ENCODE data around the gene SVEP1. TPM values are rescaled to one million over a fixed set of nuclear protein-coding genes. Genes with fewer than 3 reads are reported as not detected.
"Not testable (repeated sequence)": the region's sequence is repeated elsewhere in the genome, so short reads cannot be mapped to it uniquely, and the experiment has no call there.

SVEP1 gene
- total RNA-seq, 1 experiment from 2014 or later, result not detected

DNA sequence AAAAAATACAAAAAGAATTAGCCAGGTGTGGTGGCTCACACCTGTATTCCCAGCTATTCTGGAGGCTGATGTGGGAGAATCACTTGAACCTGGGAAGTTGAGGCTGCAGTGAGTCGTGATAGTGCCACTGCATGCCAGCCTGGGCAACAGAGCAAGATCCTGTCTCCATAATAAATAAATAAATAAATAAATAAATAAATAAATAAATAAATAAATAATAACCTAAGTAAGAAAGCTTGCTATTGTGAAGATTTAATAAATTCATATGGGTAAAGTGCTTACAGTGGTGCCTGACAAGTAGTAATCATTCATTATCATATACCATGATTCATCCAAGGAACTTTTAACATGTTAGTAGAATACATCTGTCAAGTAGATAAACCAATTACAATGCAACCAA lies 13.4 kb downstream of the SVEP1 start:
- Histone ChIP-seq H3K27ac (no peak overlapping the region), H3K27me3 (replicated peaks) (no peaks in the 10 kb centered on the region)

DNA sequence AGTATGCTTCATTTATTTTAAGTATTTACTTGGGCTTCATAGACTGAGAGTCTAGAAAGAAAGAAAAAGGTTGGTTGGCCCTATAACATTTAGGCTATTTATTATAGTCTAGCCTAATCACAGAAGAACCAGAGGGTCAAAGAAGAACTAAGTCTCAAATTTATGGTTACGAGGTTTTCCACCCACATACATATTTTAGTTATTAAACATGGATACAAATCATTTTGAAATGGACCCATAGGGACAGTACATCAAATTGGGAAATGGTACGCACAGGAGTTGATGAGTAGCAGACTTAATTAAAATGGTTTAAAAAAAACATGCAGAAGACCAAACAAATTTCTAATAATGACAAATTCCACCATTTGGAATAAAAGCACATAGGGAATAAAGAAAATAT lies 17.7 kb downstream of the SVEP1 start:
- no peak for DNase-seq (ENCODE audit: low read depth in 1 of 2, low spot score in 2 of 2)
- Histone ChIP-seq H3K36me3 (no peaks in the 10 kb centered on the region), H3K4me3 (no peak overlapping the region)

More for the DNA sequence above, 13.4 kb downstream of the SVEP1 start:
- Histone ChIP-seq H3K4me1 (replicated peaks) (no peaks in the 10 kb centered on the region), H3K9me3 (replicated peaks) (no peaks in the 10 kb centered on the region), H3K4me3 (no peak overlapping the region), H3K36me3 (no peaks in the 10 kb centered on the region)
- no peak for DNase-seq (ENCODE audit: low read depth in 1 of 2, low spot score in 2 of 2)

DNA sequence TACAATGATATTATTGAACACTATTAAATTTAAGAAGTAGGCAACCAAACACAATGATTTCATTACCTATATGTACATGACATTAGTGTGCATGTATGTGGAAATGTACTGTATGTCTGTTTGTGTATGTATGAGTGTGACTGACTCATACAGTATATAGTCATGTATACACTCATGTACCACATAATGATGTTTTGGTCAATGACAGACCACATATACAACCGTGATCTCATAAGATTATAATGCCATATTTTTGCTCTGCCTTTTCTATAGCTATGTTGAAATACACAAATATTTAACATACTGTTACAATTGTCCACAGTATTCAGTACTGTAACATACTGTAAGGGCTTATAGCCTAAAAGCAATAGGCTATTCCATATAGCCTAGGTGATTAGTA lies 19.7 kb downstream of the SVEP1 start:
- no peak for DNase-seq (ENCODE audit: low read depth in 1 of 2, low spot score in 2 of 2)
- Histone ChIP-seq H3K36me3 (no peaks in the 10 kb centered on the region), H3K9me3 (replicated peaks) (no peaks in the 10 kb centered on the region), H3K4me3 (no peak overlapping the region), H3K27ac (no peak overlapping the region), H3K4me1 (replicated peaks) (no peaks in the 10 kb centered on the region), H3K27me3 (replicated peaks) (no peaks in the 10 kb centered on the region)

More for the DNA sequence above, 17.7 kb downstream of the SVEP1 start:
- Histone ChIP-seq H3K27ac (no peak overlapping the region), H3K9me3 (replicated peaks) (no peaks in the 10 kb centered on the region), H3K4me1 (replicated peaks) (no peaks in the 10 kb centered on the region), H3K27me3 (replicated peaks) (no peaks in the 10 kb centered on the region)

DNA sequence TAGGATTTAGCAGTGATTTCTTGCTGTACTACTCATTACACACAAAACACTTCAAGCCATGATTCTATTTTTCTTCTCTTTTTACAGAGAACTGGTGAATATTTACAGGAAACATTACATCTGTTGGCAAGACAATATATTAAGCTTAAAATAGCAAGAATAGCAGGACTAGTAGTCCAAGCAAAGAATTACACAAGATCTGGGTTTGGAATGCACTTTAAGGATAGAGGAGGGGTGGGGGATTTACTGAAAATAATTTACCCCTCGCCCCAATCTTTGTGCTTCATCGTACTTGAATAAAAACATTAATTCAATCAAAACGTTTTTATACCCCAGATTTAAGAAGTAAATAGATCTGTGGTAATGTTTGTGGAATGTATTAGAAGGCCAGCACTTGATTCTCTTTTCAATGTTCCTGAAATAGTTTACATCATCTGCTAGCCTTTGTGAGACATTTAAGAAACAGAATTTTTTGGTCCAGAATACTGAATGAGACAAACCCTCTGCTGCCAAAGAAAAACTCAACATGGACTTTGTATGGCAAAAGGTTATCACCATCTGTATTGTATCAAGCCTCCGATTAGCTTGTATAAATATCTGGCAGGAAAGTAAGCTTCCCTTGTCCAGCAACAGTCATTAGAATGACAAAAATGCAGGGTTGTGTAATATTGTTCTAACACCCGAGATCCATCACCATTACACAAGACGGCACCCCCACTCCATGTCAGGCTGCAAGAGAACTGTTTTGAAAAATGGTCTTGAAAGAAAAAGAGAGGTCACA lies 23.8 kb downstream of the SVEP1 start:
- DNase-seq (ENCODE audit: low read depth in 1 of 2, low spot score in 2 of 2), result no peak
- H3K27me3 ChIP-seq (replicated peaks), result no peaks in the 10 kb centered on the region
- no peaks in the 10 kb centered on the region for H3K4me1 ChIP-seq (replicated peaks)
- H3K27ac ChIP-seq, result no peak overlapping the region
- H3K9me3 ChIP-seq (replicated peaks), result no peaks in the 10 kb centered on the region
- no peaks in the 10 kb centered on the region for H3K36me3 ChIP-seq
- no peak overlapping the region for H3K4me3 ChIP-seq

DNA sequence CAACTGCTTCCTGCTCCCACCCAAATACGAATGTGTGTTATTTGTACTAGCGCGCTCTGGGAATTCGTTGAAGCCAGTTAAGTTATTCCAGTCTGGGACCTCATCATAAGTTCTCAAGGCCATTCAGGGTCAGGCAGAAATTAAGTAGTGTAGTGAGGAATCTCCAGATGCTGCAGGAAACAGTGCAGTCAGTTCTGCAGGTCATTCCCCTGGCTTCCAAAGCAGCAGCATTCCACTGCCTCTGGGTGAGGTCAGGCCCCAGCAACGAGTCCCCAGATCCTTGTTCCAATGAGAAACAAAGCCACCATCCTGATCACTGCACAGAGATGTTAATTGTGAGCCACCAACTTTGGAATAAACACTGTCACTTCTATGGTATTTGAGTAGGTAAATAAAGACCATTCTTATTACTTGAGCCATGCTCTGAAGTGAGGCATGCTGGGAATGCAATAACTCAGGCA lies 33.1 kb downstream of the SVEP1 start:
- DNase-seq (ENCODE audit: low read depth in 1 of 2, low spot score in 2 of 2), result no peak
- Histone ChIP-seq H3K27me3 (replicated peaks) (no peaks in the 10 kb centered on the region), H3K27ac (no peak overlapping the region)

DNA sequence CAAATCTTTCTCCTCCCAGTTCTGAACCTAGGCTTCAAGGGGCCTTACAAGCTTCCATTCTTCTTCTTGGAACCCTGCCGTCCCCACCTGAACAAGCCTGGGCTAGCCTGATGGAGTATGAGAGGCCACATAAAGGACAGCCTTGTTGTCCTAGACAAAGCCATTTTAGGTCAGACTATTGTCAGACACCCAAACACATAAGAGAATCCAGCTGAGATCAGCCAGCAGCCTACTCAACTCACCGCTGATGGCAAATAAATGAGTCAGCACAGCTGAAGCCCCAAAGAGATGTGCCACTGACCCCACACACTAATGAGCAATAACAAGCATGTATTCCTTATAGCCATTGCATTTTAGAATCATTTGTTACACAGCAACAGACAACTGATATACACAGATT lies 33.8 kb downstream of the SVEP1 start:
- no peaks in the 10 kb centered on the region for H3K27me3 ChIP-seq (replicated peaks)
- no peak for DNase-seq (ENCODE audit: low read depth in 1 of 2, low spot score in 2 of 2)
- H3K4me1 ChIP-seq (replicated peaks), result no peaks in the 10 kb centered on the region
- H3K9me3 ChIP-seq (replicated peaks), result no peaks in the 10 kb centered on the region
- no peak overlapping the region for H3K4me3 ChIP-seq
- H3K27ac ChIP-seq, result no peak overlapping the region
- no peaks in the 10 kb centered on the region for H3K36me3 ChIP-seq

More for the DNA sequence above, 33.1 kb downstream of the SVEP1 start:
- H3K4me1 ChIP-seq (replicated peaks), result no peaks in the 10 kb centered on the region
- no peaks in the 10 kb centered on the region for H3K36me3 ChIP-seq
- H3K9me3 ChIP-seq (replicated peaks), result no peaks in the 10 kb centered on the region
- no peak overlapping the region for H3K4me3 ChIP-seq

DNA sequence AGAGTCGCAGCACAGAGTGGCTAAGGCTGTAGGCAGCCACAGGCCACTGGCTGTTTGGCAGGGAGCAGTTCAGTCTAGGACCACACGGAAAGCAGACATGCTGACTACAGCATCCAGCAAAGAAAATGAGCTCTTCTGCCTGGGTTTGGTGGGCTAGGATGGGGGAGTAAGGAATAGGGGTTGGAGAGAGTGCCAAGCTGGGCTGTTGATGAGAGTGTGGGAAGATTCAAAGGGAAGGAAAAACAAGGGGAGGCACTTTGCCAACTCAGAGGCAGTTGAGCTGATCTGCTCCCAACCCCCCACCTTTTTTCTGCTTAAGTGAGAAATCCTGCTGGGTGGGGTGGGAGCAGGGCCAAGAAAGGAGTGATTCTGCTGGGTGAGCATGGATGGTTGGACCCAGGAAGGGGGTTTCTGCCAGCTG lies 35.9 kb downstream of the SVEP1 start:
- H3K4me1 ChIP-seq (replicated peaks), result no peaks in the 10 kb centered on the region
- no peaks in the 10 kb centered on the region for H3K36me3 ChIP-seq
- no peak for DNase-seq (ENCODE audit: low read depth in 1 of 2, low spot score in 2 of 2)
- no peaks in the 10 kb centered on the region for H3K9me3 ChIP-seq (replicated peaks)
- H3K27ac ChIP-seq, result no peak overlapping the region
- no peak overlapping the region for H3K4me3 ChIP-seq
- no peaks in the 10 kb centered on the region for H3K27me3 ChIP-seq (replicated peaks)

DNA sequence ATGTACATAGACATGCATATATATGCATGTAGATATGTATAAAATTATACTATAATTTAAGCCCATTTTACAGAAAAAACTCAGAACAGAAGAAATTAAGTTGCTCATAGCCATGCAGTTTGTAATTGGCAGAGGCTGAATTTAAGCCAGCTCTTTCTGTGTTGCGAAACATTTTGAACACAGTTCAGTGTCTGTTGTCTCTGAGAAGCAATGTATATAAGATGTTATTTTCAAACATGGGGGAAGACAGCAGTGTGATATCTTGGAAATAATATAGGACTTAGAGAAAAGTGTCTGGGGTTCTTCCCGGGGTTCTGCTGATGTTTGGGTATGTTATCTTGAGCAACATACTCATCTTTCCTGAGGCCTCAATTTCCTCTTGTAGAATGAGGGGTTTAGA lies 37.6 kb downstream of the SVEP1 start:
- no peaks in the 10 kb centered on the region for H3K36me3 ChIP-seq
- DNase-seq (ENCODE audit: low read depth in 1 of 2, low spot score in 2 of 2), result no peak
- no peak overlapping the region for H3K4me3 ChIP-seq
- no peaks in the 10 kb centered on the region for H3K27me3 ChIP-seq (replicated peaks)
- H3K9me3 ChIP-seq (replicated peaks), result no peaks in the 10 kb centered on the region
- no peaks in the 10 kb centered on the region for H3K4me1 ChIP-seq (replicated peaks)
- no peak overlapping the region for H3K27ac ChIP-seq

DNA sequence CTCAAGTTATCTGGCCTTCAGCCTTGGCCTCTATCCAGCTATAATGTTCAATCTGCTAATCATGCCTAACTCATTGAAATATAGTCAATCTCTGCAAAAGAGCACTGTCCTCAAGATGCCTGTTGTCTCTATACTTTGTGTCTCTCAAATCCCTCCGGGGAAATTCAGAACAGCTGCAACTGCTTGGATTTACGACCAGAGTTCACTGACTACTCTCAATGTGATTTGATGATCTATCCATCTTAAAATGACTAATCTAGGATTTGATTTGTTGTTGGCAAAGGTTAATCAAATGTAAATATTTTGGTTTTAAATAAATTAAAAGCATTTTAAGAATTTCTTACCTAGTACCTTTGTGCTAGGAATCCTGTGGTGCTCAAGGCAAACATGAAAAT lies 40.9 kb downstream of the SVEP1 start:
- no peaks in the 10 kb centered on the region for H3K4me1 ChIP-seq (replicated peaks)
- no peaks in the 10 kb centered on the region for H3K36me3 ChIP-seq
- no peaks in the 10 kb centered on the region for H3K27me3 ChIP-seq (replicated peaks)
- H3K27ac ChIP-seq, result no peak overlapping the region
- no peak for DNase-seq (ENCODE audit: low read depth in 1 of 2, low spot score in 2 of 2)
- H3K4me3 ChIP-seq, result no peak overlapping the region
- no peaks in the 10 kb centered on the region for H3K9me3 ChIP-seq (replicated peaks)

DNA sequence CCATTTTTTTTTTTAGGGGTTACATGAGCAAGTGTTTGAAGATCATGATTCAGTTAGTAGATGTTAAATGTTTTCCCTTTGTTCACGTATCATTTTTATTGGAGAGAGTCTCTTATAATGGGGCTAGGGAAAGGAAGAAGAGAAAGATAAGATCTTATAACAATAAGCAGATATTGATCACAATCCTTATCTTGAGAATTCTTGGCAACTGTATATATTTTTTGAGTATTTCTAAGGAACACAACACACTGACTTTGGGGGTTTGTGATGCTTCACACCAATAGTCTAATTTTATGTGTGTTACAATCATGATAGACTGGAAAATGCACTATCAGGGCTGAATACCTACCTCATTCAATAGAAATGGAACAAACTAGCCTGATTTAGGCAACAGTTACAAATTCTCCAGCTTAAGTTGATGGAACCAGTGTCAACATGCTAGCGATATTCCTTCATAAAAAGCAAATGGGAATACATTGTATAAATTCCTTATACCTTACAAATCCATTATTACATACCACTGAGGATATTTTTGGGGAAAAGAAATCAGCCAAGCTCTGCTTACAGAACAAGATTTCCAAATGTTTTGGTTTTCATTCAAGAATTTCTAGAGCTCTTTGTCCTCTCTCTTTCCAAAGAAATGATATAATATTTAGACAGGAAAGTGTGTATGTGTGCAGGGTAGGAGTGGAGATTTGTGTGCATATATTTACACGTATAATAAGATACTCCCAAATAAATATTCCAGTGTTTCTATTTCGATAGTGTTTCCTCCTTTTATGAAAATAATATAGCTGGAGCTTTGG lies 41.5 kb downstream of the SVEP1 start:
- Histone ChIP-seq H3K9me3 (replicated peaks) (no peaks in the 10 kb centered on the region), H3K4me3 (no peak overlapping the region), H3K4me1 (replicated peaks) (no peaks in the 10 kb centered on the region), H3K27ac (no peak overlapping the region), H3K36me3 (no peaks in the 10 kb centered on the region), H3K27me3 (replicated peaks) (no peaks in the 10 kb centered on the region)
- no peak for DNase-seq (ENCODE audit: low read depth in 1 of 2, low spot score in 2 of 2)

DNA sequence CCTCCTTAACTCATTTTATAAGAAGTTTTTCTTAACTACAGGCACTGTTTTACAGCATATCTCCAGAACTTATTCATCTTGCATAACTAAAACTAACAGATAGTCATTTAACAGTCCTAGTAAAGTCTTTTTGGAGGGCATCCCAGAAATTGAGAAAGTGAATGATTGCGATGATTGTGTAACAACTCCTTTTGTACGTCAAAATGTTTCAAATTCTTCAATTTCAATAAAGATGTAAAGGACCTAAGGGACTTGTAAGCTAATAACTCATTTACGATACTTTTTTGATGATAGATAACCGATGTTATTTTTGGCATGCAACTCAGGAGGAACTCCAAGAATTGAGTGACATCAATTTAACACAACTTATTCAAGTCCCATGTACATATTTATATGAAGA lies 42.7 kb downstream of the SVEP1 start:
- Histone ChIP-seq H3K4me1 (replicated peaks) (no peaks in the 10 kb centered on the region), H3K4me3 (no peak overlapping the region), H3K27me3 (replicated peaks) (no peaks in the 10 kb centered on the region), H3K27ac (no peak overlapping the region), H3K9me3 (replicated peaks) (no peaks in the 10 kb centered on the region), H3K36me3 (no peaks in the 10 kb centered on the region)
- DNase-seq (ENCODE audit: low read depth in 1 of 2, low spot score in 2 of 2), result no peak

DNA sequence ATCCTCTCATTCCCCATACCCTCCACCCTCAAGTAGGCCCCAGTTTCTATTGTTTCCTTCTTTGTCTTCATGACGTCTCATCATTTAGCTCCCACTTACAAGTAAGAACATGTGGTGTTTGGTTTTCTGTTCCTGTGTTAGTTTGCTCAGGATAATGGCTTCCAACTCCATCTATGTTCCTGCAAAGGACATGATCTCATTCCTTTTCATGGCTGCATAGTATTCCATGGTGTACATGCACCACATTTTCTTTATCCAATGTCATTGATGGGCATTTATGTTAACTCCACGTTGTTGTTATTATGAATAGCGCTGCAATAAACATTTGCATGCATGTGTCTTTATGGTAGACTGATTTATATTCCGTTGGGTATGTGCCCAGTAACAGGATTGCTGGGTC lies 45.4 kb downstream of the SVEP1 start:
- not testable (repeated sequence) for H3K27ac ChIP-seq; H3K36me3 ChIP-seq; DNase-seq (ENCODE audit: low read depth in 1 of 2, low spot score in 2 of 2); H3K4me1 ChIP-seq (replicated peaks); H3K4me3 ChIP-seq; H3K9me3 ChIP-seq (replicated peaks); H3K27me3 ChIP-seq (replicated peaks)

DNA sequence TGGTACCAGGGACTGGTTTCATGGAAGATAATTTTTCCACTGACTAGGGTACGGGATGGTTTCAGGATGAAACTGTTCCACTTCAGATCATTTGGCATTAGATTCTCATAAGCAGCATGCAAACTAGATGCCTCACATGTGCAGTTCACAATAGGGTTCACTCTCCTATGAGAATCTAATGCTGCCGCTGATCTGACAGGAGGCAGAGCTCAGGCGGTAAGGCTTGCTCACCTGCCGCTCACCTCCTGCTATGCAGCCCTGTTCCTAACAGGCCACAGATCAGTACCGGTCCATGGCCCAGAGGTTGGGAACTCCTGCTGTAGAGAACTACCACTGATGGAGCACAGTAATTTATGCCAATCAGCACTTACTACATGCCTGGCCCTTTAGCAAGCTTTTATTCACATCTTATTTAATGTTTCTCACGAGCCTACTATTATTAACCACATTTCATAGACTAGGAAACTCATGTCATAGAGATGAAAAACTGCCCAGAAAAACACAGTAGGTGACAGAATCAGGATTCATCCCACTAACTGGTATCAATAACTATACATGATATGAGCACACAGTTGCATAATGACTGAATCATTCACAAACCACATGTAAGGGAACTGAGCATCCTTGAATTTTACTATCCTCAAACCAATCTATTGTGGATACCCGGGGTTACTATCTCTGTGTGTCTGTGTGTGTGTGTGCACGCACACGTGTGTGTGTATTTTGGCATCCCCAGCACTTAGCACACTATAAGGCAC lies 46.5 kb downstream of the SVEP1 start:
- Histone ChIP-seq H3K36me3 (no peaks in the 10 kb centered on the region), H3K9me3 (replicated peaks) (no peaks in the 10 kb centered on the region), H3K4me1 (replicated peaks) (no peaks in the 10 kb centered on the region), H3K27ac (no peak overlapping the region), H3K4me3 (no peak overlapping the region), H3K27me3 (replicated peaks) (no peaks in the 10 kb centered on the region)
- DNase-seq (ENCODE audit: low read depth in 1 of 2, low spot score in 2 of 2), result no peak

DNA sequence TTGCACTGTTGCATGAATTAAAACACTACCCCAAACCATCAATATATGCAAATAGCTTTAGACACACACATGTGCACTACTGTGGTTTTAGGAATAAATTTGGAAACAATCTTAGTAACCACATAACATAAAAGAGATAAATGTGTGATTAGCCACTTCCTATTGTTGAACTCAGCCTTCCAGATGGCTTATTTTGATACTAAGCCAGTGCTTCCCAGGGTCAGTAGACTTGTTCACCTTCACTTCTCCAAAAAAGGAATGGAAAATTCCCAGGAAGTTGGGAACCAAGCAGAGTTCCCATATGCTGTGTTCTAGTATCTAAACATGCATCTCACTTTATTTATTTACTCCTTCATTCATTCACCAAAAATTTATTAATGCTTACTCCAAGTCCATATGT lies 47.8 kb downstream of the SVEP1 start:
- Histone ChIP-seq H3K4me3 (no peak overlapping the region), H3K27ac (no peak overlapping the region), H3K4me1 (replicated peaks) (no peaks in the 10 kb centered on the region), H3K36me3 (no peaks in the 10 kb centered on the region), H3K9me3 (replicated peaks) (no peaks in the 10 kb centered on the region), H3K27me3 (replicated peaks) (no peaks in the 10 kb centered on the region)
- DNase-seq (ENCODE audit: low read depth in 1 of 2, low spot score in 2 of 2), result no peak
